BJ (cell line): ENCODE results near the gene RGS7. TPM values are rescaled to one million over a fixed set of nuclear protein-coding genes. Genes with fewer than 3 reads are reported as not detected.
"Not testable (repeated sequence)": the region's sequence is repeated elsewhere in the genome, so short reads cannot be mapped to it uniquely, and the experiment has no call there.

Experiments used
- CTCF ChIA-PET: fragments of 350-600 bp; formaldehyde crosslinking; extraction: SDS; loops from one replicate; lab custom pipeline; 2021; ENCODE audit warnings: antibody characterized with exemption, inconsistent platforms; lab: Yijun Ruan, JAX
- POLR2A ChIA-PET: fragments of 300-600 bp; sonication (Branson Sonifier 250); formaldehyde crosslinking; extraction: SDS; loops from one replicate; lab custom pipeline; 2021; ENCODE audit warnings: antibody characterized with exemption; lab: Charles Lee
- DNase-seq: peaks from one replicate; pipeline ENCODE4 v3.0.0-alpha.2; 2011; ENCODE audit warnings: low read depth
- H3K27me3 ChIP-seq: 2 replicates; pipeline ENCODE4 v1.6.0; 2011; ENCODE audit warnings: low read length; ENCODE audit not compliant: control insufficient read depth, insufficient read depth
- H3K36me3 ChIP-seq: 2 replicates; pipeline ENCODE4 v1.5.1; 2011; ENCODE audit warnings: low read length; ENCODE audit not compliant: control insufficient read depth, insufficient read depth
- H3K4me3 ChIP-seq: 2 replicates; pipeline ENCODE4 v1.5.1; 2011; ENCODE audit warnings: low read depth, mild to moderate bottlenecking, control low read depth, low read length
- CTCF ChIP-seq: IDR thresholded peaks from 2 replicates; pipeline ENCODE4 v1.5.1; 2011; ENCODE audit warnings: low read depth, mild to moderate bottlenecking, control low read depth, inconsistent platforms, low read length, moderate library complexity; ENCODE audit not compliant: insufficient read depth
- polyA plus RNA-seq: library from polyadenylated mRNA; depleted of rRNA; stranded (reverse); fragments of >200 nt; gene quantifications from 2 replicates; pipeline ENCODE4 v1.2.3, GENCODE V29; 2011; rRNA removed
- small RNA-seq: library from RNA; depleted of rRNA; stranded (forward); fragments of <200 nt; gene quantifications from one replicate; pipeline ENCODE3, GENCODE V24; 2012; ENCODE audit warnings: low replicate concordance, low read depth; ENCODE audit not compliant: insufficient read length

Gene RGS7
- polyA plus RNA-seq, 1 experiment = 0.93 TPM

- H3K36me3 ChIP-seq = no peaks in the 10 kb centered on the region
- POLR2A ChIA-PET = interaction anchor here (0.6 kb wide), 1 partner anchor 646 kb away, joined by 4 read pairs; the partner anchor contains the start of gene FMN2
- no peak for DNase-seq
- no peak for TF ChIP-seq CTCF
- no peak overlapping the region for H3K4me3 ChIP-seq
- no peaks in the 10 kb centered on the region for H3K27me3 ChIP-seq
- CTCF ChIA-PET = interaction anchor here (4.2 kb wide), 1 partner anchor 209 kb away, joined by 18 read pairs; no protein-coding TSS in a partner anchor
These were observed 619.2 kb downstream of the RGS7 start for GRCh38 chr1:240737766-240738265.

- ChIA-PET CTCF (interaction anchor here (4.2 kb wide), 1 partner anchor 210 kb away, joined by 18 read pairs; no protein-coding TSS in a partner anchor), POLR2A (no interaction called here)
- H3K27me3 ChIP-seq = no peaks in the 10 kb centered on the region
- TF ChIP-seq CTCF = no peak
- DNase-seq = no peak
- no peaks in the 10 kb centered on the region for H3K36me3 ChIP-seq
- no peak overlapping the region for H3K4me3 ChIP-seq
These were observed 619.7 kb downstream of the RGS7 start for GRCh38 chr1:240737298-240737697.

GRCh38 chr1:240734705-240735104, 622.3 kb downstream of the RGS7 start:
- POLR2A ChIA-PET, DNase-seq: not testable (repeated sequence)
- CTCF ChIA-PET = interaction anchor here (0.9 to 4.2 kb wide), 4 partner anchors 23 to 216 kb away, joined by 3 to 18 read pairs (median 4); no protein-coding TSS in a partner anchor

GRCh38 chr1:240734001-240734400, 623.0 kb downstream of the RGS7 start:
- POLR2A ChIA-PET = no interaction called here

More at GRCh38 chr1:240734705-240735104, 622.3 kb downstream of the RGS7 start:
- H3K36me3 ChIP-seq, H3K27me3 ChIP-seq, H3K4me3 ChIP-seq: not testable (repeated sequence)

GRCh38 chr1:240732390-240732789, 624.6 kb downstream of the RGS7 start:
- no peaks in the 10 kb centered on the region for H3K36me3 ChIP-seq
- ChIA-PET CTCF (interaction anchor here (0.6 to 6.1 kb wide), 30 partner anchors 9 to 771 kb away, joined by 3 to 57 read pairs (median 4); no protein-coding TSS in a partner anchor), POLR2A (no interaction called here)
- no peaks in the 10 kb centered on the region for H3K27me3 ChIP-seq
- DNase-seq = no peak
- no peak overlapping the region for H3K4me3 ChIP-seq
- peak; percentile 62 for TF ChIP-seq CTCF

More at GRCh38 chr1:240734001-240734400, 623.0 kb downstream of the RGS7 start:
- H3K36me3 ChIP-seq = no peaks in the 10 kb centered on the region
- H3K27me3 ChIP-seq = no peaks in the 10 kb centered on the region
- CTCF ChIA-PET = interaction anchor here (0.9 to 4.2 kb wide), 4 partner anchors 22 to 217 kb away, joined by 3 to 18 read pairs (median 4); no protein-coding TSS in a partner anchor
- TF ChIP-seq CTCF = no peak
- DNase-seq = no peak
- H3K4me3 ChIP-seq = no peak overlapping the region

Small RNA genes lying within 50 kb of the gene (small RNA-seq; reads per million reads assigned to genes)
- not detected for gene MIR3123

Other genes starting within 250 kb of the RGS7 start
- 57.0 and 77.5 TPM in 2 replicates for gene FH, start 162.6 kb upstream of the RGS7 start, polyA plus RNA-seq
- gene KMO, start 175.2 kb upstream of the RGS7 start, polyA plus RNA-seq = not detected in 2 replicates